HCT116 (cell line): Measurements from ENCODE around the gene TNFRSF25.

Experiments
- EGR1 ChIP-seq: IDR thresholded peaks from 2 replicates; pipeline ENCODE4 v1.6.1; 2012; ENCODE audit warnings: low read depth
- EZH2 ChIP-seq: fragments of 200-600 bp; sonication (generic); IDR thresholded peaks from 2 replicates; pipeline ENCODE4 v1.6.1; 2017; ENCODE audit warnings: antibody characterized with exemption, mixed run types
- FOSL1 ChIP-seq: IDR thresholded peaks from 2 replicates; pipeline ENCODE4 v1.6.1; 2012; ENCODE audit warnings: low read depth
- POLR2A ChIP-seq: IDR thresholded peaks from 2 replicates; pipeline ENCODE4 v1.7.0; 2011; ENCODE audit warnings: borderline replicate concordance; ENCODE audit not compliant: insufficient read depth, insufficient read length; ENCODE audit errors: extremely low read depth
- POLR2AphosphoS5 ChIP-seq: IDR thresholded peaks from 2 replicates; pipeline ENCODE4 v1.6.1; 2011; ENCODE audit warnings: mild to moderate bottlenecking, low read depth, low read length, moderate library complexity
- RAD21 ChIP-seq: IDR thresholded peaks from 2 replicates; pipeline ENCODE4 v1.6.1; 2012; ENCODE audit warnings: low read depth, mild to moderate bottlenecking
- SP1 ChIP-seq: IDR thresholded peaks from 2 replicates; pipeline ENCODE4 v1.6.1; 2012; ENCODE audit warnings: low read depth
- SRF ChIP-seq: IDR thresholded peaks from 2 replicates; pipeline ENCODE4 v1.6.1; 2012; ENCODE audit warnings: low read depth
- ZFX ChIP-seq: fragments of 450-650 bp; IDR thresholded peaks from 2 replicates; pipeline ENCODE4 v1.6.1; 2017
- TF ChIP-seq, protein P1 (sequence below), 3 experiments: fragments of 200-600 bp in 1 of 3; sonication (generic) in 1 of 3; IDR thresholded peaks in 2 of 3; conservative IDR thresholded peaks in 1 of 3; 2 replicates each; pipeline ENCODE4 v1.5.1; 2012 to 2017; ENCODE audit warnings: low read depth in 2 of 3, low read length in 2 of 3, antibody characterized with exemption in 1 of 3, borderline replicate concordance in 1 of 3, control low read depth in 1 of 3, mild to moderate bottlenecking in 1 of 3, mixed read lengths in 1 of 3, mixed run types in 1 of 3, moderate library complexity in 1 of 3; ENCODE audit not compliant: insufficient read depth in 1 of 3
- TF ChIP-seq, protein P2 (sequence below): IDR thresholded peaks from 2 replicates; pipeline ENCODE4 v1.6.1; 2012
- TF ChIP-seq, protein P3 (sequence below): IDR thresholded peaks from 2 replicates; pipeline ENCODE4 v1.6.1; 2012

DNA sequence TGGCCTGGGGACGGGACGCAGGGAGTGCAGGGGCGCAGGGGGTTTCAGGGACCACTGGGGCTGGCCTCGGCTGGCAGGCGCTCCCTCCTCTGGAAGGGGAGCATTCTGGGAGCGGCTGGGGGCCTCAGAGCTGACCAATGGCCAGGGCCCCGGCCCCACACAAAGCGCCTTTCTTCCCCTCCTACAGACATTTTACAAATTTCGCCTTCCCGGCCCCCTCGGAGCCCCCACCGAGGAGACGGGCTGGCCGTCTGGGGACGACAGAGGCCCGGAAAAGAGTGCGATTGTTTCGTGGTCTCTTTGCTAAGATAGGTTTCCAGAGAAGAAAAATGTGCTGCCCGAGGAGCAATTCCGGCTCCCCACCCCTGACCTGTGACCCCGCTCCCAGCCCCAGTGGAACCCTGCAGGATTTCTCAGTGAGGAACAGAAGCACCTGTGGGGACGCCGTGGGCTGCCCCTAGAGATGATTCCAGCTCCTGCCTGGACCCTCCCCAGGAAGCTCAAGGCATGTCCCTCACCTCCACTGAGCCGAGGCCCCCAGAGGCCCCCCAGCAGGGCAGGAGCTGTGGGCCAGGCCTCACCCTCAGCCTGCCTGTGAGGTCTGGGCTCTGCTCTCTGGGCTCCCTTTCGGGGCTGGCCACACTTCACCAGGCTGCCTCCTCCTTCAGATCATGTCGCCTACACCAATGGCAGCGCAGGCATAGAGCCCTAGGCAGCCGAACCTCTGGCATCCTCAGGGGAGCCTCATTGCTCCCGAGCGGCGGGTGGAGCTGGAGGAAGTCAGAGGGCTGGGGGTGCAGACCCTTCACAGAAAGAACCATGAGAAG is 40.5 kb upstream of the TNFRSF25 start:
- TF ChIP-seq POLR2A (no peak), RAD21 (no peak), EZH2 (no peak), SRF (no peak), FOSL1 (no peak), POLR2AphosphoS5 (no peak), SP1 (no peak), EGR1 (no peak), ZFX (no peak)
- TF ChIP-seq, protein P1, sequence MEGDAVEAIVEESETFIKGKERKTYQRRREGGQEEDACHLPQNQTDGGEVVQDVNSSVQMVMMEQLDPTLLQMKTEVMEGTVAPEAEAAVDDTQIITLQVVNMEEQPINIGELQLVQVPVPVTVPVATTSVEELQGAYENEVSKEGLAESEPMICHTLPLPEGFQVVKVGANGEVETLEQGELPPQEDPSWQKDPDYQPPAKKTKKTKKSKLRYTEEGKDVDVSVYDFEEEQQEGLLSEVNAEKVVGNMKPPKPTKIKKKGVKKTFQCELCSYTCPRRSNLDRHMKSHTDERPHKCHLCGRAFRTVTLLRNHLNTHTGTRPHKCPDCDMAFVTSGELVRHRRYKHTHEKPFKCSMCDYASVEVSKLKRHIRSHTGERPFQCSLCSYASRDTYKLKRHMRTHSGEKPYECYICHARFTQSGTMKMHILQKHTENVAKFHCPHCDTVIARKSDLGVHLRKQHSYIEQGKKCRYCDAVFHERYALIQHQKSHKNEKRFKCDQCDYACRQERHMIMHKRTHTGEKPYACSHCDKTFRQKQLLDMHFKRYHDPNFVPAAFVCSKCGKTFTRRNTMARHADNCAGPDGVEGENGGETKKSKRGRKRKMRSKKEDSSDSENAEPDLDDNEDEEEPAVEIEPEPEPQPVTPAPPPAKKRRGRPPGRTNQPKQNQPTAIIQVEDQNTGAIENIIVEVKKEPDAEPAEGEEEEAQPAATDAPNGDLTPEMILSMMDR (IDR thresholded peaks at IDR 0.05 in 2 of 3, conservative IDR thresholded peaks at IDR 0.05 in 1 of 3; ENCODE audit: borderline replicate concordance in 1 of 3, insufficient read depth in 1 of 3, low read depth in 2 of 3, low read length in 2 of 3), result no peak
- TF ChIP-seq, protein P2, sequence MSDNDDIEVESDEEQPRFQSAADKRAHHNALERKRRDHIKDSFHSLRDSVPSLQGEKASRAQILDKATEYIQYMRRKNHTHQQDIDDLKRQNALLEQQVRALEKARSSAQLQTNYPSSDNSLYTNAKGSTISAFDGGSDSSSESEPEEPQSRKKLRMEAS, result no peak
- TF ChIP-seq, protein P3, sequence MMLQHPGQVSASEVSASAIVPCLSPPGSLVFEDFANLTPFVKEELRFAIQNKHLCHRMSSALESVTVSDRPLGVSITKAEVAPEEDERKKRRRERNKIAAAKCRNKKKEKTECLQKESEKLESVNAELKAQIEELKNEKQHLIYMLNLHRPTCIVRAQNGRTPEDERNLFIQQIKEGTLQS, result no peak
